Thyroid gland (tissue), 4 donors: ENCODE data around the gene EPHA2. TPM values are rescaled to one million over a fixed set of nuclear protein-coding genes. Genes with fewer than 3 reads are reported as not detected.

Experiments
- DNase-seq, 2 donors: peaks; one replicate each; pipeline ENCODE4 v3.0.0-alpha.2; 2019
- H3K27ac ChIP-seq, 3 donors: fragments of 200-600 bp; sonication (generic); 1 replicate in 2 of 3; 2 replicates in 1 of 3; pipeline ENCODE4 v1.5.1; 2016 to 2019; ENCODE audit warnings: mild to moderate bottlenecking in 1 of 3, moderate library complexity in 1 of 3
- H3K27me3 ChIP-seq: fragments of 200-600 bp; sonication (generic); one replicate; pipeline ENCODE4 v1.5.1; 2019
- H3K36me3 ChIP-seq, 2 donors: fragments of 200-600 bp; sonication (generic); one replicate each; pipeline ENCODE4 v1.5.1; 2016 to 2019
- H3K4me1 ChIP-seq, 2 donors: fragments of 200-600 bp; sonication (generic); one replicate each; pipeline ENCODE4 v1.5.1; 2017 to 2019
- H3K4me3 ChIP-seq, 3 donors: fragments of 200-600 bp; sonication (generic); replicated peaks in 1 of 3; 1 replicate in 2 of 3; 2 replicates in 1 of 3; pipeline ENCODE4 v1.5.1; 2016; ENCODE audit warnings: mild to moderate bottlenecking in 1 of 3
- H3K9me3 ChIP-seq: fragments of 200-600 bp; sonication (generic); one replicate; pipeline ENCODE4 v1.5.1; 2017
- CTCF ChIP-seq, 6 experiments: fragments of 200-600 bp in 3 of 6; fragments of 450-650 bp in 3 of 6; sonication (generic) in 3 of 6; IDR thresholded peaks; one replicate each; pipeline ENCODE4 v1.5.1; 2016 to 2019; ENCODE audit warnings: antibody characterized with exemption in 6 of 6, mild to moderate bottlenecking in 2 of 6, inconsistent platforms in 1 of 6, moderate library complexity in 1 of 6
- POLR2A ChIP-seq, 2 donors: fragments of 450-650 bp; IDR thresholded peaks; one replicate each; pipeline ENCODE4 v1.6.1; 2017; ENCODE audit warnings: antibody characterized with exemption in 2 of 2, mild to moderate bottlenecking in 2 of 2, moderate library complexity in 1 of 2
- WGBS, 2 donors: methylation state at CpG; one replicate each; pipeline ENCODE4 v1.1.5; 2017; 5-methylcytosine and 5-hydroxymethylcytosine counted together
- intact Hi-C: fragments of 100-400 bp; cut with DNase I; formaldehyde crosslinking; loops from one replicate; pipeline ENCODE4 v1.15.1; 2023
- total RNA-seq, 4 donors: library from RNA; depleted of rRNA; stranded (reverse); fragments of >200 nt; gene quantifications; one replicate each; pipeline ENCODE4 v1.2.3, GENCODE V29; 2016

The EPHA2 gene
- total RNA-seq, 4 donors from 2014 or later: 22.3 to 53.2 (median 29.3) TPM

GRCh38 chr1:16173447-16174260 is 17.8 kb upstream of the EPHA2 start:
- Histone ChIP-seq H3K4me1 (peaks cover 28 to 50% of the 10 kb centered on the region in 2 donors), H3K27ac (peak overlapping the region in 2 of 3 donors; percentile 37 to 97), H3K9me3 (no peaks in the 10 kb centered on the region), H3K4me3 (no peak overlapping the region), H3K27me3 (no peaks in the 10 kb centered on the region), H3K36me3 (no peaks in the 10 kb centered on the region)
- intact Hi-C loops: no loop called here
- TF ChIP-seq POLR2A (IDR thresholded peaks at IDR 0.05) (peak in 1 of 2 donors; percentile 13), CTCF (IDR thresholded peaks at IDR 0.05) (no peak)
- 45 to 74% methylated on average over 7 to 8 of the region's 12 CpGs for WGBS, 2 donors
- peak; percentile 63 to 71 for DNase-seq

GRCh38 chr1:16172964-16173446 is 17.1 kb upstream of the EPHA2 start:
- TF ChIP-seq POLR2A (IDR thresholded peaks at IDR 0.05): no peak
- no peak for TF ChIP-seq CTCF (IDR thresholded peaks at IDR 0.05)
- H3K9me3 ChIP-seq: no peaks in the 10 kb centered on the region
- no peak for DNase-seq
- intact Hi-C loops: no loop called here
- H3K27me3 ChIP-seq: no peaks in the 10 kb centered on the region
- peaks cover 31 to 53% of the 10 kb centered on the region in 2 donors for H3K4me1 ChIP-seq
- no peak overlapping the region for H3K4me3 ChIP-seq
- H3K36me3 ChIP-seq: no peaks in the 10 kb centered on the region
- 84 to 92% methylated on average over 13 to 14 of the region's 14 CpGs for WGBS, 2 donors
- H3K27ac ChIP-seq: peak overlapping the region in 2 of 3 donors; percentile 37 to 97

GRCh38 chr1:16172218-16172830 is 16.5 kb upstream of the EPHA2 start:
- Histone ChIP-seq H3K27ac (no peak overlapping the region), H3K9me3 (no peaks in the 10 kb centered on the region), H3K36me3 (no peaks in the 10 kb centered on the region), H3K4me3 (no peak overlapping the region), H3K27me3 (no peaks in the 10 kb centered on the region), H3K4me1 (peaks cover 38 to 54% of the 10 kb centered on the region in 2 donors)
- TF ChIP-seq POLR2A (IDR thresholded peaks at IDR 0.05): no peak
- TF ChIP-seq CTCF (IDR thresholded peaks at IDR 0.05): no peak
- DNase-seq: no peak
- WGBS, 2 donors: 94 to 96% methylated on average over 15 of the region's 15 CpGs
- intact Hi-C loops: no loop called here

GRCh38 chr1:16171314-16172151 is 15.7 kb upstream of the EPHA2 start:
- TF ChIP-seq CTCF (IDR thresholded peaks at IDR 0.05) (no peak), POLR2A (IDR thresholded peaks at IDR 0.05) (no peak)
- Histone ChIP-seq H3K4me3 (no peak overlapping the region), H3K36me3 (no peaks in the 10 kb centered on the region), H3K27ac (no peak overlapping the region), H3K4me1 (peaks cover 34 to 46% of the 10 kb centered on the region in 2 donors), H3K27me3 (no peaks in the 10 kb centered on the region), H3K9me3 (no peaks in the 10 kb centered on the region)
- intact Hi-C loops: no loop called here
- 91% methylated on average over 11 to 13 of the region's 19 CpGs for WGBS, 2 donors
- DNase-seq: no peak
